Gastroesophageal sphincter (tissue), 3 donors: ENCODE results near the gene NOX5.

Experiments
- CTCF ChIP-seq, 4 experiments: fragments of 200-600 bp in 2 of 4; fragments of 450-650 bp in 2 of 4; sonication (generic) in 1 of 4; IDR thresholded peaks; one replicate each; pipeline ENCODE4 v1.5.1; 2017 to 2019; ENCODE audit warnings: antibody characterized with exemption in 4 of 4, mild to moderate bottlenecking in 2 of 4, moderate library complexity in 2 of 4
- EP300 ChIP-seq: sonication (generic); formaldehyde crosslinking; IDR thresholded peaks from one replicate; pipeline ENCODE4 v1.6.1; 2017; ENCODE audit warnings: antibody characterized with exemption, mild to moderate bottlenecking
- POLR2A ChIP-seq, 2 donors: fragments of 450-650 bp; IDR thresholded peaks; one replicate each; pipeline ENCODE4 v1.6.1; 2017; ENCODE audit warnings: antibody characterized with exemption in 2 of 2, mild to moderate bottlenecking in 2 of 2, moderate library complexity in 1 of 2
- POLR2AphosphoS5 ChIP-seq: sonication (generic); formaldehyde crosslinking; IDR thresholded peaks from one replicate; pipeline ENCODE4 v1.6.1; 2017; ENCODE audit warnings: antibody characterized with exemption

- TF ChIP-seq POLR2A (IDR thresholded peaks at IDR 0.05) (no peak), CTCF (IDR thresholded peaks at IDR 0.05) (no peak), POLR2AphosphoS5 (no peak), EP300 (no peak)
These were observed 17.4 kb upstream of the NOX5 start for GRCh38 chr15:68997050-68997449.
